Stimulated activated CD4-positive, alpha-beta T cell treated with anti-CD3 and anti-CD28 coated beads, Interleukin-15, amount 100 ng/mL, for 48 hours (primary cell): ENCODE measurements around the gene CALML5.

Experiments used
- DNase-seq, 2 donors: peaks; one replicate each; pipeline ENCODE4 v3.0.0-alpha.2; 2020; ENCODE audit warnings: low read depth in 2 of 2

Gene CALML5

DNA sequence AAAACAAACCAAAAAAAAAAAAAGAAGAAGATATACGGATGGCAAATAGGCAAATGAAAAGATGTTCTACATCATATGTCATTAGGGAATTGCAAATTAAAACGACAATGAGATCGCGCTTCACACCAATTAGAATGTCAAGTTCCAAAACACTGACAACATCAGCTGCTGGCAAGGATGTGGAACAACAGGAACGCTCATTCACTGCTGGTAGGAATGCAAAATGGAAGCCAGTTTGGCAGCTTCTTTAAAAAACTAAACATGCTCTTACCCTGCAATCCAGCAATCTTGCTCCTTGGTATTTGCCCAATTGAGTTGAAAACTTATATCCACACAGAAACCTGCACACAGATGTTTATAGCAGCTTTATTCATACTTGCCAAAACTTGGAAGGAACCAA lies 34.8 kb downstream of the CALML5 start:
- DNase-seq, result no peak

DNA sequence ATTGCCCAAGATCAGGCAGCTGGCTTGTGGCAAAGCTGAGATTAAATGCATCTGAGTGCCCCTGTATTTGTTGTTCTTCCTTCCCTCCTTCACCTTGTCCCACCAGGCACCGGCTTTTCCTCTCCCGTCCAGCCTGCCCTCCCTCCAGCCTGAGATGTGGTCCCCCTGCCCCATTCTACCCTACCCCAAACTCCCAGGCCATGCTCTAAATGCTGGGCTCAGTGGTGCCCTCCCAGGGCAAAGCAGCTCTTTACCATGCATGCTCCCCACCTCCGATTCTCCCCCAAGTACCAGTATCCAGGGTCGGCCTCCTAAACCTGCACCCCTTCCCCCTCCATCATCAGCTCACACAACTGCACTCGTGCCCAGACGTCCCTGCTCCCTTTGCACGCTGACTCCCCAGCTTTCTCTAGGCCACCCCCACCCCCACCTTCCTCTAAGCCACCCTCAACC lies 36.5 kb downstream of the CALML5 start:
- DNase-seq, result no peak

DNA sequence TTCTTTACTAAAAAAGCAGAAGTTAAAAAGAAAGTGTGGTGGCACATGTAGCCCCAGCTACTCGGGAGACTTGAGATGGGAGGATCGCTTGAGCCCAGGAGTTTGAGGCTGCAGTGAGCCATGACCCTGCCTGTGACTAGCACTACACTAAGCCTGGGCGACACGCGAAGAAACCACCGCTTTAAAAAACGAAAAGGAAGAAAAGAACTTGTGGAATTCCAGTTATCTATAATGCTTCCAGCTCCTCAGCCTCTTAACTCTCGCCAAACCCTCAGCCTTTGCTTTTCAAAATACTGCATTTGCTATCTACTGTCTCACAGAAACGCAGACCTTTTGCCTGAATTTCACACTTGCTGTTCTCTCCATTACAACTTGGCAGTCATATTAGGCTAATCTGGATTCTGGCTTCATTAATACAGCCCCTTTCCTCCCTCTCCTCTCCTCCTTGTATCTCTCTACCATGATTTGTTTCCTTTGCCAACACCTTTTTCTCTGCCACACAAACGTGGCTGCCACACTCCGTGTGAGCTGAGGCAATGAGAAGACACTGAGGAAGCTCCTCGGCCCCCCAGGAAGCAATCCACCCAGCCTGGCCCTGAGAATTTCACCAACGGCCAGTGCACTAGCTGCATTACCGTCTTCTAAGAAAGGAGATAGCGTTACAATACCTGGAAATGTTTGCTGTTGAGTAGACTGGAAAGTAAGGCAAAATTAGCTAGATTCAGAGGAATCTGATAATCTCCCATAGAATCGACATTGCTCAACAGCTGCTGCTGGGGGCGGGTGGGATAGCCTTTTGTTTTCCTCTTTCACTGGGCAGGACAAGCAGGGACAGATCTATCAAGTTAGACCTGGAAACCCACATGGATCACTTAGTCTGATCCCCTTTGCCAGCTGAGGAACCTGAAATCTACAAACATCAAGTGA lies 37.2 kb downstream of the CALML5 start:
- no peak for DNase-seq

DNA sequence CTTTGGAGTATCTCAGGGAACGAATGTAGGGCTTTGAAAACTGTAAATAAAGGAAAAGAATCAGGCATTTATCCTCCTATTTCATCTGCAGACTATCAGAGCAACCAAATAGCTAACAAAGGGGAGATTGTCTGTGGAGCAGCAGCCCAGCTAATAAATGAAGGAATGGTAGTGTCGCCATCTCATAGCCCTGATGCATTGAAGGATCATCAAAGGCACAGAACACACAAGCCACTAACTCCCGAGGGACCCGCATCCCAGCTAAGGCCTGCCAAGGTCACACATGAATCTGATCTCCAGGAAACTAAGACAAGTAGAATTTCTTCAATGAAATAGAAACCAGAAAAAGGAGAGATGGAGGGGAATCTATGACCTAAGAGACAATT lies 38.2 kb downstream of the CALML5 start:
- DNase-seq, result no peak

DNA sequence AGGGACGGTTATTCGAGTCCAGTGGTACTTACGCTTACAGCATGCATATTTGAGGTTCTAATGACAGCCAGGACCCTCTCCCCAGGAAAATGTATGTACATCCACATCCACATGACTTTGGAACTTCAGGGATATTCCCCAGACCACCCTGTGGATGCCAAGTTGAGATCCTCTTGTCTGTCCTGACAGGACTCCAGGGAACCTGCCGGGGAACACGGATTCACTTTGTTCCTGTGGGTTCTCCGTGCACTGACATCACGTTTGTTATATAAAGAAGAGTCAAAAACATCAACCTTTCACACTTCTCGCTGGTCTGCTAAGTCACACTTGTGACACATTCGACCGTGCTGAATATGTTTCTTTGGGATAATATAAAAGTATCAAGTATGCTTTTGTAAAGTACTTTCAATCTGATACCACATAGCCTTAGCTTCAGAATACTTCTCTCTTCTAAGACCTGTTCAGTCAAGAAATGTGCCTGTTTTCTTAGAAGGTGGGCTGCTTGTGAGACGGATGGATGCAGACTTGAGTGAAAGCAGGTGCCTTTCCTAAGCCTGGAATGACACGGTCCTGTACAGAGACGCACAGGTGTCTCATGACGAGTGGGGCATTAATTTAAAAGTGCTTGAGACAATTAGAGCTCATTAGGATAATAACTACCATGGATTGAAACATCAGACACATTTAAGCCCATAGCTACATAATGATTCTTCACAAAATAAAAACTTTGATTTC lies 38.7 kb downstream of the CALML5 start:
- DNase-seq, result no peak

DNA sequence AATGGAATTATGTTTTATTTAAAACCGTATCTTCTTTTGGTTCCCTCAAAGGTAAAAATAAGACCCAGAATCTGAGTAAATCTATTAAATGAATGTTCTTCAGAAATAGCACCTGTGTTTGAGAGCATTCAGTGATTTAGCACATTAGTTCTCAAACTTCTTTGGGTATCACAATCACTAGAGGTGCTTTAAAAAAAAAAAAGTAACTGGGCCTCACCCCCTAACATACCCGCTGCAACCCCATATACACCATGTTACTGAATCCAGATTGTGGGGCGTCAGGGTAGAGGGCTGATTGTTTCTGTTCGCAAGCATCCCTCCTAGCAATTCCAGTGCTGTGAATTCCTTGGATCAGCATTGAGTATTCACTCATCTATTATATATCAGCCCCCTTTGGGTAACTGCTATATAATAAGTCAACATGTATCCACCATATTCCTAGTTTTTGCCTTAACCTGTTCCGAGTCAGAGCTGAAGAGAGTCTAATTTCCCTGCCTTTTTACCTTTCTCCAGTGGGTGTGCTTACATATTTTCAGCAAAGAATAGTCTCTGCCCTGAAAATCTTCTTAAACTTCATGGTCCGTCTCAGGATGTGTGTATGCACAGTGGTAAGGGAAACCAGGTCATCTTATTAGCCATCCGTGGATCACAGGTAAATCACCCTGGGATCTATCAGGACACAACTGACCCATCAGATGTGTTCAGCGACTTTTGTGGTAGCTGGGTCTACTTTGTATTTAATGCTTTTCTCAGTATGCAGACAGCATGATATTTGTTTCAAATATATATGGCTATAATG lies 40.2 kb downstream of the CALML5 start:
- no peak for DNase-seq

DNA sequence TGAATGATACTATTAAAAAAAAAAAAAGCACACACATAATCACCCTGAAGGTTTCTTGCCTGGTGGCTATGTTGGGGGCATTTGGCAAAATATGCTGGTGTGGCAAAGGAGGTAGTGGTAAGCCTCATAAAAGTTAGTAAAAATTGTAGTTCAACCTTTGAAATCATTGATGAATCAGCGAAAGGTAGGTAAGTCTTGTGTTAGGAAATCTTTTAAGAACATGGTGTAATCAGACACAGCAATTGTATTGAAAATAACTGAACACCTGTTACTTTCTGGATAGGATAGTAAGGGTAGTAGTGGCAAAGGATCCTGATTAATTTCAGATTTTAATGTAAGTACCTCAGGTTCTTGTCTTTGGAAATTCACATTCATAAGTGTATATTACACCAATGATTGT lies 40.9 kb downstream of the CALML5 start:
- DNase-seq, result no peak

DNA sequence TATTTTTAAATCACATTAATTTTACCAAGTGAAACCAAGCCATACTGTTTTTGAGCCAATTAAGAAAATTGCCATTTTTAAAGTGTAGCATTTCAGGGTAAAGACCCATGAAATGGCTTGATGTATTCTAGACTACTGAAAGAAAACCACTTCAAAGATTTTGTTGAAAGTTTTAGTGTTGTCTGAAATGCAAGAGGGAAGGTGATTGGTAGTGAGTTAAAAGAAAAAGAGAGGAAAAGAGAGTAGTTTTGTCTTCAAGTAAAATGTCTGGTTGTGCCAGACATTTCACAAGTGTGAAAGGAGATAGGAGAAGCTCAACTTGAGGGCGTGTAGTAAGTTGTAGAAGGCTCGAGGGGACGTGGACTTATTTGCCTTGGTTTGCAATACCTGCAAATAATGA lies 41.6 kb downstream of the CALML5 start:
- no peak for DNase-seq

DNA sequence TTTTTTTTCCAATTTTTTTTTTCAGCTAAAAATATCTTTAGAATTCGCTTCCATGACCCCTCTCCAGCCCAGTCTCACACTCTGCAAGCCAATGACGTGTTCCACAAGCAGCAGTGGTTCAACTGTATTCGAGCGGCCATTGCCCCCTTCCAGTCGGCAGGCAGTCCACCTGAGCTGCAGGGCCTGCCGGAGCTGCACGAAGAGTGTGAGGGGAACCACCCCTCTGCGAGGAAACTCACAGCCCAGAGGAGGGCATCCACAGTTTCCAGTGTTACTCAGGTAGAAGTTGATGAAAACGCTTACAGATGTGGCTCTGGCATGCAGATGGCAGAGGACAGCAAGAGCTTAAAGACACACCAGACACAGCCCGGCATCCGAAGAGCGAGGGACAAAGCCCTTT lies 42.8 kb downstream of the CALML5 start:
- no peak for DNase-seq

DNA sequence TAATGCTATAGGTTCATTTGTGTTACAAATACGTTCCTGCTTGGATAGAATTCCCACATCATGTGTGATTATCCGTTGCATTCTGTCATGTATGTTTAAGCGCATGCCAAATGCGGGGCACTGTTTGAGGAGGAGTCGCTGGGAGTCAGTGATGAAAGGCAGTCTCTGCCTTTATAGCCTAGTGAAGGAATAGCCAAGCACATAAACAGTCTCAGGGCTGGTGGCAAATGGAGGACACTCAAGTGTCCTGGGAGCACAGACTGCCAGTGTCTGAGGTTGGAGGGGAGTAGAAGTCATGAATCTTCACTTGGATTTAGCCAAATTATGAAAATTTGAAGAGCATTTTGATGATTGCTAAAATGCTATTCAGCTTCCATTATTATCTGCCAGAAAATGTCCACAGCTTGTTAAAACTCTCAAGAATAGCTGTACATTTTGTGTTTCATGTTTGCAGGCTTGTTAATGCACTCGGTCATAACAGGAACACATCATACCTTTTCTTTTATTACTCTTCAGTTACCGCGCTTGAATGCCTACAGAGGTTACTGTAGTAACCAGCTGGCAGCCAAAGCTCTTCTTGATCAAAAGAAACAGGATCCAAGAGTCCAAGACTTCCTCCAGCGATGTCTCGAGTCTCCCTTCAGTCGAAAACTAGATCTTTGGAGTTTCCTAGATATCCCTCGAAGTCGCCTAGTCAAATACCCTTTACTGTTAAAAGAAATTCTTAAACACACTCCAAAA lies 45.5 kb downstream of the CALML5 start:
- DNase-seq, result no peak

DNA sequence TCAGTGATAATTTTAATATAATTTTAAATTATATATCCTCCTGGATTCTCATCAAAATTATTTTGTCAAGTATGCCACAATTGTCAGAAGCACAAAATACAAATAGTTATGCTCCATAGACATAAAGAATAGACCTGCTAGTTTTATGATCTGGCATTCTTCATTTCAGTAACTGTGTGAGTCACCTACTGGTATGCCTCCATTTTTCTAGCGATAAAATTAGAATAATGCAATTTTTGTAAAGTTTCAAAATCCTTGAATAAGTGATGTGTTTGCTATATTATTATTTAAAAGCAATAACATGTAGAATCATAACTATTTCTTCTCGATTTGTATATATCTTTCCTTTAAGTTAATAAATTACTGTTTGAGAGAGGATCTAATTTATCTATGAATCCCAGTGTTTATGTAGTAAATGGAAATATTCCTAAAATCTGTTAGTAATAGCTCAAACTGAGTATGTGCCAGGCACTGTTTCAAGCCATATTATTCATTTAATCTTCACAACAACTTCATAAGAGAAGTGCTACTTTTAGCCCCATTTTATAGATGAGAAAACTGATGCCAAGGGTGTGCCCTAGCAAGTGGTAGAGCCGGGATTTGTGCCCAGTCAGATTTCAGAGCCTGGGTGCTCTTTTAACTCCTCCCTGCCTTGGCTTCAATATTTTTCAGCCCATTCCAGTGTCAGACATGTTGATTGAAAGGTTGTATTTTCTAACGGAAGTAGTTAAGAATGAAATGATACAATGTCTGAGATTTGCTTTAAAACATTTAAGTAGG lies 48.6 kb downstream of the CALML5 start:
- no peak for DNase-seq

DNA sequence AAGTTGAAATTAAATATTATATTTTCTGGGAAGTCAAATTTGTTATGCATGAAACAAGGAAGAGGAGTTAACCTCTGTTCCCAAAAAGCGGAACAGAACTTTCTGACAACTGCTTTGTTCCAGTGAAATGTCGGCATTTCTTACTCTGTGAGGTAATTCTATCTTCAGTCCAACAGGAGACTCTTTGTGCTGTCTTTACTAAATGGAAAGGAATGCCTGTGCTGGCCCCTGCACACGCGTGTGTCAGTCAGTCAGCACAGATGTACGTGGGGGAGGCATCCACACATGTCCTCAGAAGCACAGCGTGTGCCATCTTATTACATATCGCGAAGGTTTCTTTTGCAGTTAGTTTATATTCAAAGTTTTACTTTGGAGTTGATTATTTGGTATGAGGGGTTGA lies 49.5 kb downstream of the CALML5 start:
- DNase-seq, result no peak

DNA sequence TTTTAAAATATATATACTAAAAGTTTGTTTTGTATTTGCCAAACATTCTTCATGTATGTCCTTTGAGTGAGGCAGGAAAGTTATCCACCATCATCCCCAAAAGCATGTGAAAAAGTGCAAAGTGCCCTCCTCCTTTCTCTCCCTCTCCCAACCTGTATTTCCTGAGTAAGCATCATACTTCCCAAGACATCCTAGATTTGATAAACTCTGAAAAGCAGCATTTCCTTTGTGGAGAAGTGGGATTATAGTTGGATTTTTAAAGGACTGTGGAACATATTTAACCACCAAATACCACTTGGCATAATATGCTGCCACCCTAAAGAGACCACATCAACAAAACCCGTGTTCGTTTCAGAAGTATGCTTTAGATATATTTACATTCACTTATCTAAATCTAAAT lies 50.1 kb downstream of the CALML5 start:
- no peak for DNase-seq
